SK-N-SH (cell line): ENCODE data around the gene BRD4. TPM values are rescaled to one million over a fixed set of nuclear protein-coding genes. Genes with fewer than 3 reads are reported as not detected.

Source experiments
- CTCF ChIA-PET: fragments of 300-600, 350-600 bp; formaldehyde crosslinking; extraction: SDS; loops from one replicate; lab custom pipeline; 2021; lab: Yijun Ruan, JAX
- POLR2A ChIA-PET: fragments of 350-600 bp; sonication (Branson Sonifier 250); formaldehyde crosslinking; extraction: SDS; loops from one replicate; lab custom pipeline; 2020; ENCODE audit warnings: antibody characterized with exemption, inconsistent platforms; lab: Yijun Ruan, JAX
- DNase-seq: peaks from one replicate; pipeline ENCODE4 v3.0.0; 2012
- H2AFZ ChIP-seq: fragments of 200-600 bp; sonication (generic); 2 replicates; pipeline ENCODE4 v1.8.1; 2016; ENCODE audit warnings: antibody characterized with exemption, mild to moderate bottlenecking, low read depth
- H3F3A ChIP-seq: fragments of 200-600 bp; sonication (generic); replicated peaks from 2 replicates; pipeline ENCODE3; 2016; ENCODE audit warnings: antibody characterized with exemption, mild to moderate bottlenecking; ENCODE audit not compliant: insufficient read depth
- H3K27ac ChIP-seq, 2 experiments: fragments of 200-500 bp in 1 of 2; fragments of 200-600 bp in 1 of 2; sonication (Bioruptor generic) in 1 of 2; sonication (generic), shearing (Covaris generic) in 1 of 2; 2 replicates each; pipeline versions ENCODE4 v1.5.1 to v1.6.1; 2014 to 2016; ENCODE audit warnings: low read depth in 2 of 2, inconsistent platforms in 1 of 2, low read length in 1 of 2, mild to moderate bottlenecking in 1 of 2, mixed read lengths in 1 of 2
- H3K27me3 ChIP-seq: fragments of 200-600 bp; sonication (generic), shearing (Covaris generic); 2 replicates; pipeline ENCODE4 v1.6.1; 2016; ENCODE audit warnings: mixed run types; ENCODE audit not compliant: insufficient read depth
- H3K36me3 ChIP-seq, 2 experiments: fragments of 200-500 bp in 1 of 2; fragments of 200-600 bp in 1 of 2; sonication (Bioruptor generic) in 1 of 2; sonication (generic) in 1 of 2; replicated peaks in 1 of 2; 2 replicates each; pipeline versions ENCODE3 to v1.5.1; 2014 to 2016; ENCODE audit warnings: low read length in 1 of 2, mild to moderate bottlenecking in 1 of 2; ENCODE audit not compliant: insufficient read depth in 2 of 2, control insufficient read depth in 1 of 2
- H3K4me1 ChIP-seq, 2 experiments: fragments of 200-500 bp in 1 of 2; fragments of 200-600 bp in 1 of 2; sonication (Bioruptor generic) in 1 of 2; sonication (generic), shearing (Covaris generic) in 1 of 2; 2 replicates each; pipeline versions ENCODE4 v1.5.1 to v1.6.1; 2014 to 2016; ENCODE audit warnings: low read depth in 1 of 2, low read length in 1 of 2, mixed run types in 1 of 2; ENCODE audit not compliant: insufficient read depth in 2 of 2, control insufficient read depth in 1 of 2
- H3K4me2 ChIP-seq: fragments of 200-600 bp; sonication (generic), shearing (Covaris generic); 2 replicates; pipeline ENCODE4 v1.6.1; 2017; ENCODE audit warnings: mixed run types
- H3K4me3 ChIP-seq, 2 experiments: fragments of 200-500 bp in 1 of 2; fragments of 200-600 bp in 1 of 2; sonication (Bioruptor generic) in 1 of 2; sonication (generic), shearing (Covaris generic) in 1 of 2; 2 replicates each; pipeline versions ENCODE4 v1.5.1 to v1.8.1; 2014 to 2016; ENCODE audit warnings: low read depth in 2 of 2, inconsistent platforms in 1 of 2, low read length in 1 of 2, mild to moderate bottlenecking in 1 of 2, mixed read lengths in 1 of 2, moderate library complexity in 1 of 2
- H3K79me2 ChIP-seq: fragments of 200-600 bp; sonication (generic); 2 replicates; pipeline ENCODE4 v1.8.1; 2017; ENCODE audit warnings: mild to moderate bottlenecking; ENCODE audit not compliant: insufficient read depth
- H3K9ac ChIP-seq: fragments of 200-600 bp; sonication (generic); 2 replicates; pipeline ENCODE4 v1.6.1; 2017; ENCODE audit warnings: mixed run types
- H3K9me2 ChIP-seq: fragments of 200-600 bp; sonication (generic); 2 replicates; pipeline ENCODE4 v1.6.1; 2017; ENCODE audit warnings: mixed run types
- H3K9me3 ChIP-seq: fragments of 200-600 bp; sonication (generic); 2 replicates; pipeline ENCODE4 v1.6.1; 2017; ENCODE audit warnings: mixed run types, mild to moderate bottlenecking, moderate library complexity
- H4K20me1 ChIP-seq: fragments of 200-600 bp; sonication (generic); 2 replicates; pipeline ENCODE4 v1.6.1; 2017; ENCODE audit warnings: mild to moderate bottlenecking, mixed run types; ENCODE audit not compliant: insufficient read depth
- CHD2 ChIP-seq: fragments of 150-350 bp; IDR thresholded peaks from 2 replicates; pipeline ENCODE4 v1.6.1; 2018; ENCODE audit warnings: low read length; ENCODE audit not compliant: partially characterized antibody
- CTCF ChIP-seq: fragments of 200-600 bp; sonication (generic); IDR thresholded peaks from 2 replicates; pipeline ENCODE4 v1.6.1; 2017; ENCODE audit warnings: antibody characterized with exemption, mild to moderate bottlenecking, moderate library complexity
- ELF1 ChIP-seq: IDR thresholded peaks from 2 replicates; pipeline ENCODE4 v1.4.0; 2012
- EP300 ChIP-seq, 2 experiments: IDR thresholded peaks; 2 replicates each; pipeline versions ENCODE4 v1.4.0 to v1.6.1; 2012; ENCODE audit warnings: borderline replicate concordance in 1 of 2, low read depth in 1 of 2, low read length in 1 of 2
- MAX ChIP-seq: IDR thresholded peaks from 2 replicates; pipeline ENCODE4 v1.4.0; 2012; ENCODE audit warnings: low read depth
- MEF2A ChIP-seq: IDR thresholded peaks from 2 replicates; pipeline ENCODE4 v1.4.0; 2012; ENCODE audit warnings: low read depth, borderline replicate concordance
- MXI1 ChIP-seq: IDR thresholded peaks from 2 replicates; pipeline ENCODE4 v1.6.1; 2012; ENCODE audit warnings: mild to moderate bottlenecking, low read depth, low read length, improper control_type of control experiment
- NFIC ChIP-seq: IDR thresholded peaks from 2 replicates; pipeline ENCODE4 v1.4.0; 2012; ENCODE audit warnings: borderline replicate concordance
- NRF1 ChIP-seq: IDR thresholded peaks from 2 replicates; pipeline ENCODE4 v1.6.1; 2012; ENCODE audit warnings: low read depth, mild to moderate bottlenecking, low read length
- POLR2AphosphoS5 ChIP-seq: IDR thresholded peaks from 2 replicates; pipeline ENCODE4 v1.6.1; 2012; ENCODE audit warnings: low read depth, low read length
- RAD21 ChIP-seq: IDR thresholded peaks from 2 replicates; pipeline ENCODE4 v1.6.1; 2012; ENCODE audit warnings: mild to moderate bottlenecking, low read length
- RFX5 ChIP-seq: IDR thresholded peaks from 2 replicates; pipeline ENCODE4 v1.6.1; 2012; ENCODE audit warnings: mild to moderate bottlenecking, improper control_type of control experiment, low read length
- SMC3 ChIP-seq: IDR thresholded peaks from 2 replicates; pipeline ENCODE4 v1.6.1; 2012; ENCODE audit warnings: low read depth, low read length, improper control_type of control experiment
- TEAD4 ChIP-seq: IDR thresholded peaks from 2 replicates; pipeline ENCODE4 v1.4.0; 2012; ENCODE audit warnings: mild to moderate bottlenecking, borderline replicate concordance; ENCODE audit not compliant: insufficient read depth
- USF1 ChIP-seq: IDR thresholded peaks from 2 replicates; pipeline ENCODE4 v1.4.0; 2012; ENCODE audit warnings: low read depth, borderline replicate concordance
- ZBTB33 ChIP-seq: IDR thresholded peaks from 2 replicates; pipeline ENCODE4 v1.4.0; 2012; ENCODE audit warnings: low read depth, borderline replicate concordance
- WGBS: methylation state at CpG from one replicate; pipeline ENCODE4 v1.1.6; 2017; ENCODE audit warnings: low lambda C conversion rate; 5-methylcytosine and 5-hydroxymethylcytosine counted together
- polyA plus RNA-seq, 3 experiments: library from polyadenylated mRNA; depleted of rRNA; stranded (reverse); fragments of >200 nt; gene quantifications; 2 replicates each; pipeline ENCODE4 v1.2.3, GENCODE V29; 2012

BRD4 gene
- polyA plus RNA-seq, 1 of the 3 experiments (the other 2 are of a cell fraction), result 10.0 TPM

- Histone ChIP-seq H3K9ac (no peak overlapping the region), H4K20me1 (peaks cover 96% of the 10 kb centered on the region), H3K27ac (peak overlapping the region in 1 of 2 experiments; percentile 81; a peak in 1 of 4 replicates), H3F3A (peaks cover 21% of the 10 kb centered on the region), H3K9me3 (no peaks in the 10 kb centered on the region), H3K4me1 (peaks cover 12 to 43% of the 10 kb centered on the region in 2 experiments), H3K36me3 (peaks cover 56 to 72% of the 10 kb centered on the region in 2 experiments), H3K4me3 (no peak overlapping the region), H2AFZ (no peak overlapping the region), H3K79me2 (peaks cover 89% of the 10 kb centered on the region), H3K27me3 (no peaks in the 10 kb centered on the region), H3K4me2 (no peak overlapping the region), H3K9me2 (no peaks in the 10 kb centered on the region)
- CTCF ChIA-PET, result interaction anchor here (0.6 to 4.2 kb wide), 17 partner anchors 9 to 290 kb away, joined by 3 to 30 read pairs (median 5); partner anchors contain the start of genes AKAP8 and AKAP8L
- 77% methylated on average over 21 of the region's 28 CpGs for WGBS
- TF ChIP-seq RAD21 (peak; percentile 85), EP300 (IDR thresholded peaks at IDR 0.05; ENCODE audit: borderline replicate concordance in 1 of 2, low read depth in 1 of 2, low read length in 1 of 2) (no peak), TEAD4 (no peak), SMC3 (peak; percentile 78), CHD2 (peak; percentile 37), CTCF (peak; percentile 85), MAX (0 out of 2 replicates have a peak, but pooled peaks have one; percentile 26), MXI1 (no peak)
- DNase-seq, result peak; percentile 85
- POLR2A ChIA-PET, result no interaction called here
Measured at GRCh38 chr19:15264061-15264932, 68.0 kb downstream of the BRD4 start.

- Histone ChIP-seq H3K9ac (no peak overlapping the region), H3F3A (peaks cover 21% of the 10 kb centered on the region), H3K27ac (no peak overlapping the region), H3K27me3 (no peaks in the 10 kb centered on the region), H3K4me1 (peaks cover 12 to 41% of the 10 kb centered on the region in 2 experiments), H3K9me3 (no peaks in the 10 kb centered on the region), H2AFZ (no peak overlapping the region), H3K9me2 (no peaks in the 10 kb centered on the region), H4K20me1 (peaks cover 95% of the 10 kb centered on the region), H3K4me2 (no peak overlapping the region), H3K36me3 (peaks cover 64 to 72% of the 10 kb centered on the region in 2 experiments), H3K4me3 (no peak overlapping the region), H3K79me2 (peaks cover 89% of the 10 kb centered on the region)
- DNase-seq, result no peak
- no peak for TF ChIP-seq POLR2AphosphoS5
- no peak for TF ChIP-seq RFX5
- TF ChIP-seq NFIC, result no peak
- TF ChIP-seq NRF1, result no peak
- no peak for TF ChIP-seq MEF2A
- TF ChIP-seq TEAD4, result no peak
- TF ChIP-seq ELF1, result no peak
- no peak for TF ChIP-seq ZBTB33
- TF ChIP-seq USF1, result no peak
- no peak for TF ChIP-seq CTCF
- TF ChIP-seq EP300 (IDR thresholded peaks at IDR 0.05; ENCODE audit: borderline replicate concordance in 1 of 2, low read depth in 1 of 2, low read length in 1 of 2), result no peak
- WGBS, result 85% methylated on average over 13 of the region's 13 CpGs
- POLR2A ChIA-PET, result no interaction called here
- CTCF ChIA-PET, result interaction anchor here (0.6 to 4.2 kb wide), 20 partner anchors 12 to 292 kb away, joined by 3 to 30 read pairs (median 4); partner anchors contain the start of genes AKAP8 and AKAP8L
Measured at GRCh38 chr19:15263361-15263985, 68.9 kb downstream of the BRD4 start.
